Activated CD4-positive, alpha-beta T cell treated with anti-CD3 and anti-CD28 coated beads, Interleukin-10, Interleukin-2, amounts not matched to agents 100 ng/mL and 50 ng/mL, durations not matched to agents 16 hours and 8 hours (primary cell): ENCODE results near the gene OR2M4.
A peak's percentile ranks its signal among the peaks of the same experiment; 100 is the strongest.
"Not testable (repeated sequence)": the region's sequence is repeated elsewhere in the genome, so short reads cannot be mapped to it uniquely, and the experiment has no call there.

Experiments
- DNase-seq: peaks from one replicate; pipeline ENCODE4 v3.0.0-alpha.2; 2020

The OR2M4 gene, protein sequence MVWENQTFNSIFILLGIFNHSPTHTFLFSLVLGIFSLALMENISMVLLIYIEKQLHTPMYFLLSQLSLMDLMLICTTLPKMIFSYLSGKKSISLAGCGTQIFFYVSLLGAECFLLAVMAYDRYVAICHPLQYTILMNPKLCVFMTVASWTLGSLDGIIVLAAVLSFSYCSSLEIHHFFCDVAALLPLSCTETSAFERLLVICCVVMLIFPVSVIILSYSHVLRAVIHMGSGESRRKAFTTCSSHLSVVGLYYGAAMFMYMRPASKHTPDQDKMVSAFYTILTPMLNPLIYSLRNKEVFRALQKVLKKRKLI

GRCh38 chr1:248231117-248231516 lies at the start of gene OR2M4:
OR2M4 (plus strand) TSS chr1:248231417; CDS start chr1:248238929, 7,512 bp downstream.
- DNase-seq = no peak

DNA sequence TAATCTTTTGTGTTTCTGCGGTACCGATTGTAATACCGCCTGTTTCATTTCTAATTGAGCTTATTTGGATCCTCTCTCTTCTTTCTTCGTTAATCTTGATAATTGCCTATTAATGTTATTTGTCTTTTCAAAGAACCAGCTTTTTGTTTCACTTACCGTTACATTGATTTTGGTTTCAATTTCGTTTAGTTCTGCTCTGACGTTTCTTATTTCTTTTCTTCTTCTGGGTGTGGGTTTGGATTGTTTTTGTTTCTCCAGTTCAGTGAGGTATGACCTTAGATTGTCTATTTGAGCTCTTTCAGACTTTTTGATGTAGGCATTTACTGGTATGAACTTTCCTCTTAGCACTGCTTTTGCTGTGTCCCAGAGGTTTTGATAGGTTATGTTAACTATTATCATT lies 47.2 kb upstream of the OR2M4 start:
- no peak for DNase-seq

DNA sequence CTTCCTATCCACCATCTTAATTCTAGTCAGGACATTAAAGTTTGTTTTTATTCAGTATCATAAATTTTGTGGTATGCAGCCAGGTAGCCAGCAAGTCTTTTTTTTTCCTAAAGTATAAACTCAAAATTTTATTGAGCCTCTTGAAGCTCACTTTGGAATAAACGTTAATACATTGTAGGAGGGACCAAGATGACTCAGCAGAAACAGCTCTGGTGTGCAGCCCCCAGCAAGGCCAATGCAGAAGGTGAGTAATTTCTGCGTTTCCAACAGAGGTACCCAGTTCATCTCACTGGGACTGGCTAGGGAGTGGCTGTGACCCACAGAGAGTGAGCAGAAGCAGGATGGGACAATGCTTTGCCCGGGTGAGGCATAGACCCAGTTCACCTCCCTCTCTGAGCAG lies 43.9 kb upstream of the OR2M4 start:
- no peak for DNase-seq

GRCh38 chr1:248189026-248189425 lies 42.2 kb upstream of the OR2M4 start:
- DNase-seq = no peak

DNA sequence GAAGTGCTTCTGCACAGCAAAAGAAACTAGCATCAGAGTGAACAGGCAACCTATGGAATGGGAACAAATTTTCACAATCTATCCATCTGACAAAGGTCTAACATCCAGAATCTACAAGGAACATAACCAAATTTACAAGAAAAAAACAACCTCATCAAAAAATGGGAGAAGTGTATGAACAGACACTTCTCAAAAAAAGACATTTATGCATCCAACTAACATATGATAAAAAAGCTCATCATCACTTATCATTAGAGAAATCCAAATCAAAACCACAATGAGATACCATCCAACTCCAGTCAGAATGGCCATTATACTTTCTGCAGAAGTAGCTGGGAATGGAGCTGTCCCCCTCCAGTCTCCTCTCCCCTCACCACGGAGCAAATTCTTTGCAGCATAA lies 37.1 kb upstream of the OR2M4 start:
- DNase-seq = no peak

- DNase-seq = no peak
Measured at GRCh38 chr1:248196965-248197364, 34.3 kb upstream of the OR2M4 start, which contains the start of gene OR2M3. OR2M3 (plus strand) TSS chr1:248197265; CDS start chr1:248203068, 5,803 bp downstream.

DNA sequence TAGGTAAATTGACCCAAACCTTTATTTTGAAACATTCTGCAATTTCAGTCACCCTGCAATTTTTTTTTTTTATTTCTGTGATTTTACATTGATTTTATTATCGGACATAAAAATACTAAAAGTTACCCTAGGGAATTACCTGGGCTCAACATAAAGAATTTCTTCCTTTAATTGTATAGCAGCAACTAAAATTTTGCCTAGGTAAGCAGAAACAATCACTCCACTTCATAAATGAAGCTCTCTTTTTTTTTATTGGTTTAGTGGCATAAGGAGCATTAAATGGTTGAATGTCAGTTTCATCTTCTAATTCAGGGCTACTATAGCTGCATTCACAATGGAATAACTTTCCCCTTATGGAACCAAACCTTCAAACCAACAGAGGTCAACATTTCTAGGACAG lies 15.3 kb upstream of the OR2M4 start:
- DNase-seq = no peak

GRCh38 chr1:248225537-248225936 lies 5.7 kb upstream of the OR2M4 start:
- no peak for DNase-seq

- DNase-seq = no peak
Measured at GRCh38 chr1:248229360-248229908, 1.8 kb upstream of the OR2M4 start.

- no peak for DNase-seq
Measured at GRCh38 chr1:248239478-248239877, 8.3 kb downstream of the OR2M4 start.

- DNase-seq = peak; percentile 48
Measured at GRCh38 chr1:248243204-248243603, 12.0 kb downstream of the OR2M4 start.

DNA sequence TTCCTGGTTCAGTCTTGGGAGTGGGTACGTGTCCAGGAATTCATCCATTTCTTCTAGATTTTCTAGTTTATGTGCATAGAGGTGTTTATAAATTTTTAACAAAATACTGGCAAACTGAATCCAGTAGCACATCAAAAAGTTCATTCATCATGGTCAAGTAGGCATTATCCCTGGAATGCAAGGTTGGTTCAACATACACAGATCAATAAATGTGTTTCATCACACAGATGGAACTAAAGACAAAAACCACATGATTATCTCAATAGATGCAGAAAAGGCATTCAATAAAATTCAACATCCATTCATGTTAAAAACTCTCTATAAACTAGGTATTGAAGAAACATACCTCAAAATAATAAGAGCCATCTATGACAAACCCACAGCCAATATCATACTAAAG lies 28.1 kb downstream of the OR2M4 start:
- DNase-seq = not testable (repeated sequence)

DNA sequence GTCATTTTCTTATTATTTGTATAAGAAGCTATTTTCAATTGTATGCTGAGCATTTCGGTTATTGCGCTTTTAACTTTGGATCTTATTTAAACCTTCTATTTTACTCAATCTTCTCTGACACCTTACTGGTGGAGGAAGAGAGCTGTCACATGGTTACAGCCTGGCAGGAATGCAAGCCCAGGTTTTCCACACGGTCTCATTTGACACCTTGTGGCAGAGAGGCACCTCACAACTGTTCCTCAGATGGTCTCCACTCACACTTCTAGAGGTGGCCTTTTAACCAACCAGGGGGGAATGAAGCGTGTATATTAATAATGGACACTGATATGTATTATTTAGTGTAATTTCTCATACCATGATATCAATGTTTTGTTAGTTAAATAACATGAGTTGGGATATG lies 37.0 kb downstream of the OR2M4 start:
- DNase-seq = no peak

- DNase-seq = not testable (repeated sequence)
Measured at GRCh38 chr1:248273225-248273624, 42.0 kb downstream of the OR2M4 start.

- DNase-seq = no peak
Measured at GRCh38 chr1:248277876-248278275, 46.7 kb downstream of the OR2M4 start, which contains the start of gene OR2T33. OR2T33 (minus strand) TSS chr1:248277976; CDS start chr1:248273814, 4,162 bp downstream.

DNA sequence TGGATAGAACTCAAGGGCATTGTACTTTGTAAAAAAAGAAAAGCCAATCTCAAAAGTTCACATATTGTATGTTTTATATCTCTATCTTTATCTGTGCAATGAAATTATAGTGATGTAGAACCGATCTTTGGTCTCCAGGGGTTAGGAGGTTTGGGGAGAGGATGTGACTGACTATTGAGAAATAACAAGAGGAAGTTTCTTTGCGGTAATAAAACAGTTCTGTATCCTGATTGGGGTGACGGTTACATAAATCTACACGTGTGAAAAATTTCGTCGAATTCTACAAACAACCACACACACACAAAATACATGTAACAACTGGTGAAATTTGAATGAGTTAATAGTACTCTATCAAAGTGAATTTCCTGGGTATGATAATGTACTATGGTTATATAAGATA lies 57.2 kb downstream of the OR2M4 start:
- no peak for DNase-seq
